ENCODE measurements around the gene JUP.

Gene JUP

GRCh38 chr17:41750862-41751261 is 35.6 kb downstream of the JUP start:
- no peak for DNase-seq

DNA sequence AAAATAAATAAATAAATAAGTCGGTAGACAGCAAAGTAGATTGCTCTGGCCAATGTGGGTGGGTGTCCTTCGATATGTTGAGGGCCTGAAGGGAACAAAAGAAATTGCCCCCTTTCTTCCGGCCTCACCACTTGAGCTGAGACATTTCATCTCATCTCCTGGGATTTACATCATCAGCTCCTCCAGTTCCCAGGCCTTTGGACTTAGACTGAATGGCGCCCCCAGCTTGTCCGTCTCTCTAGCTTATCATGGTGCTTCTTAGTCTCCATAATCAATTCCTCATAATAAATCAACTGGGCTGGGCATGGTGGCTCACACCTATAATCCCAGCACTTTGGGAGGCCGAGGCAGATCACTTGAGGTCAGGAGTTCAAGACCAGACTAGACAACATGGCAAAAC is 38.2 kb downstream of the JUP start:
- no peak for DNase-seq

GRCh38 chr17:41741709-41742108 is 44.8 kb downstream of the JUP start:
- DNase-seq: no peak

- DNase-seq: no peak
Observed at GRCh38 chr17:41740506-41740905, 46.0 kb downstream of the JUP start.

- DNase-seq: no peak
Observed at GRCh38 chr17:41739661-41740352, 46.7 kb downstream of the JUP start.

DNA sequence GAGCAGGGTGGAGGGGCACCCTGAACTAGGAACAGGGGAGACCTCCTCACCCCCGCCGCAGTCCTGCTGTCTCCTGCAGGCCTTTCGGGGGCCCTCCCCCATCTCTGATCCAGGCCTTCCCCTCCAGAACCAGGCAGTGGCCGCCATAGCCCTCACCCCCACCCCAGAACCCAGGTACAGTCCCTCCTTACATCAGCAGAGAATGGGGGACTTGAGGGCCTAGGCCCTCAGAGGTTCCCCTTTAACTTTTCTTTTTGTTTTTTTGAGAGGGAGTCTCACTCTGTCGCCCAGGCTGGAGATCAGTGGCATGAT is 47.8 kb downstream of the JUP start:
- no peak for DNase-seq

GRCh38 chr17:41738077-41738800 is 48.3 kb downstream of the JUP start:
- DNase-seq: peak; percentile 78 to 86 (median 85)

GRCh38 chr17:41737680-41738023 is 48.9 kb downstream of the JUP start:
- DNase-seq: no peak

DNA sequence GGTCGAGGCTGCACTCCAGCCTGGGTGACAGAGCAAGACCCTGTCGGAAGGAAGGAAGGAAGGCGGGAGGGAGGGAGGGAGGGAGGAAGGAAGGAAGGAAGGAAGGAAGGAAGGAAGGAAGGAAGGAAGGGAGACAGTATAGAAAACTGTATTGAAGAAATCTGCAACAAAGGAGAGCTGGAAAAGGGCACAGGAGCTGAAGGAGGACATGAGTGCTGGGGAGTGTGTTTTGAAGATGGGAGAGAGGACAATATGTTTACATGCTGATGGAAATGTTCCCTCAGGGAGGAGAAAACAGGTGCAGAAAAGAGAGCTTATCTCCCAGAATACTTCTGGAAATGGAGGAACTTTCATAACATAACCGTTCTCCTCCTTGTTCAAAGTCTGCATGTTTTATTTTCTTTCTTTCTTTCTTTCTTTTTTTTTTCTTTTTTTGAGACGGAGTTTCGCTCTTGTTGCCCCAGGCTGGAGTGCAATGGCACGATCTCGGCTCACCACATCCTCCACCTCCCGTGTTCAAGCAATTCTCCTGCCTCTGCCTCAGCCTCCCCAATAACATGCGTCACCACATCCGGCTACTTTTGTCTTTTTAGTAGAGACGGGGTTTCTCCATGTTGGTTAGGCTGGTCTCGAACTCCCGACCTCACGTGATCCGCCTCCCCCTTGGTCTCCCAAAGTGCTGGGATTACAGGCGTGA is 49.4 kb downstream of the JUP start:
- no peak for DNase-seq

GRCh38 chr17:41735744-41736143 is 50.8 kb downstream of the JUP start:
- DNase-seq: no peak

- no peak for DNase-seq
Observed at GRCh38 chr17:41734949-41735313, 51.6 kb downstream of the JUP start.

DNA sequence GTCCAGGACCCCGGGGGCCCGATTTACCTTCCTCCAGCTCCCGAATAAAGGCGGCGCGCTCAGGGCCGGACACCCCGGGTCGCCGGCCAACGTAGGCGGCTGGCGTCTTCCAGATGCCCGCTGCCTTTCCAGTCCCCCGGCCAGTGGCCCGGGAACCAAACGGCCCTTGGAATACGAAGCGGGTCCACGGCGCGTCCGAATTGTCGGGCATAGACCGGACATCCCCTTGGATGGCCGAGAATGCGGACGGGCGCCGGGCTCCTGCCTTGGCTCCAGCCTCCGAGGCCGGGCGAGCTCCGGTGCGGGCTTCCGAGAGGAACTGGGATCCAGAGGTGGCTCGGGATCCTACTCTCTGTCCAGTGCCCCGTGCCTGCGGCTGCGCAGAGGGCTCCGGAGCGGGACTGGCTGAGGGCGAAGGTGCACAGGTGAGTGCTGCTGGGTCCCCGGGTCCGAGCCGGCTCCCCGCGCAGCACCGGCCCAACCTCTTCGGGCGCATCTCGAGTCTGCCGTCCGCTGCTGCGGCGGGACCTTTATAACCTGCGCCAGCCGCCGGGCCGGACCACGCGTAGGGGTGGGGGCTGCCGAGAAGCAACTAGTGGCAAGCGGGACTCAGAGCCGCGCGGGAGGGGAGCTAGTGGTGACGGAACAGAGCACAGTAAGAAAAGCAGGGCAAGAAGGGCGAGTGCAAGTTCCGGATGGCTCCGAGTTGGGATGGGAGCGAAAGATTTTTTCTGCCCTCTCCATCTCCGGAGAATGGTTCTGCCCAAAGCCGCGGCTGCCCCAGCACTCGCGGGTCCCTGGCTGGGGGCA is 52.2 kb downstream of the JUP start, which contains the start of gene HAP1:
Gene HAP1, minus strand, starts transcription at position 505 of the 810 bp plus-strand sequence. Its CDS starts 9 bp downstream, at position 496.
- DNase-seq: peak; percentile 19 to 43 (median 24)

- peak in 2 of 3 donors; percentile 15 to 37 for DNase-seq
Observed at GRCh38 chr17:41733348-41734138, 53.0 kb downstream of the JUP start.

DNA sequence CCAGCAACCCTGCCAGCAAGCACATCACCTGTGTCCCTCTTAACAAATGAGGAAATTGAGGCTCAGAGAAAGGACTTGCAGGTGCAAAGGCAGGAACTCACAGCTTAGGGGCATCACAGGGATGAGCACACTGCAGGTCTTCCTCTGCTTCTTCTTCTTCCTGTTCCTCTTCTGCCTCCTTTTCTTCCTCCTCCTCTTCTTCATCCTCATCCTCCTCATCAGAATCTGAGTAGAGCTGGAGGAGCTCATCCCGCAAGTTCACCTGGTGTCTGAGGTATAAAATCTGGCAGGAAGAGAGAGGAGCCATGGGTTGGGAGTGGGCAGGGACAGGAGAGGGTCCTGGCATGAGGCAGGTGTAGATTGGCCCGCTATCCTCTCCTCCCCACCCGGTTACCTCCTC is 54.7 kb downstream of the JUP start:
- no peak for DNase-seq

- DNase-seq: no peak
Observed at GRCh38 chr17:41730479-41730878, 56.0 kb downstream of the JUP start.

GRCh38 chr17:41728056-41728455 is 58.5 kb downstream of the JUP start:
- DNase-seq: no peak

GRCh38 chr17:41725134-41725533 is 61.4 kb downstream of the JUP start:
- DNase-seq: no peak

- DNase-seq: no peak
Observed at GRCh38 chr17:41724476-41725050, 61.9 kb downstream of the JUP start.

DNA sequence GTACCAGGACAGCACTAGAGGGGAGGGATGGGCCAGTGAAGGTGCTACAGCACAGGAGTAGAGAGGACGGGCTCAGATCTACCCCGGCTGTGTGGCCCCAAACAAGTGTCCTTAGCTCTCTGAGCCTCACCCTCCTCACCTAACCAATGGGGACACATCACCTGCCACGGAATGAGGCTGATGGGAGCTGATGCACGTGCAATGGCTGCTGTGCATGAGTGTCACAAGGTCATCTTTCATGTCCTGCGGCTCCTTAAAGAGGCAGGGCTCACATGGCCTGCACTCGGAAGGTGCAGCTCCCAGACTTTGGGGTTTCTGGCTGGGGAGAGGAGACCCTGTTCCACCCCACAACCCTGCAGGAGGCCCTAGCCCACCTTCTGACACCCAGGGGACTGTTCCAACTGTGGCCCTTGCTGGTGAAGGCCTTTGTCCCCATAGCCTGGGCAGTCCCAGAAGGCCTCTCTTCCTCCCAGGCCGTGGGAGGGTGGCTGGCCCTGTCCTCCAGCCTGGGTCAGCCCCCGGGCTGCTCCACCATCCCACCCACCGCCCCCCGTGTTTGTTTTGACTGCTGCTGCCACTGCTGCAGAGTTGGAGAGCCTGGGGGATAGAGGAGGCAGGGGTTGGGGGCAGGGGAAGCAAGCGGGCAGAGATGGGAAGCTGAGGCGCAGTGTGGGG is 62.6 kb downstream of the JUP start:
- DNase-seq: no peak

GRCh38 chr17:41722231-41722630 is 64.3 kb downstream of the JUP start:
- no peak for DNase-seq

DNA sequence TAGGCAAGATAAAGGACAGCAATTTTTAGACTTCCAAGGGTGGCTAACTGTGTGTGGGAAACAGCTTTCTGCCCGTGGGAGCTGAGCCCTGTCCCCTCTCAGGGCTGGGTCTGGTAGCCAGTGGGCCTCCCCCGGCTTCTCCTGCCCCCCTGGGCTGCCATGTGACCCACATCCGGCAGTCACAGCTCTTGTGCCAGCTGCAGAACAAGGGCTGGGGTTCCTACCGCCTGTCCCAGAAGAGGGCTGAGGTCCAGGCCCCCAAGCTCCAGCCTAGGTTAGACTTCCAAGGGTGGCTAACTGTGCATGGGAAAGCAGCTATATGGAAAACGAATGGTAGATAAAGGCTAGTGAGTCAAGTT is 68.2 kb downstream of the JUP start:
- DNase-seq: no peak
